GM19023 (cell line): ENCODE results near the gene AP5Z1.

Experiments used
- ATAC-seq: cut with Tn5 transposase; IDR thresholded peaks from one replicate; pipeline ENCODE4 v1.9.1; 2021; ENCODE audit warnings: mild to moderate bottlenecking, moderate library complexity; ENCODE audit not compliant: unreplicated experiment

The AP5Z1 gene

GRCh38 chr7:4745971-4746919 lies 29.2 kb upstream of the AP5Z1 start:
- ATAC-seq: no peak

- no peak for ATAC-seq
Observed at GRCh38 chr7:4747013-4747412, 28.4 kb upstream of the AP5Z1 start.

GRCh38 chr7:4747746-4748145 lies 27.7 kb upstream of the AP5Z1 start:
- no peak for ATAC-seq

- no peak for ATAC-seq
Observed at GRCh38 chr7:4748231-4748681, 27.2 kb upstream of the AP5Z1 start.

- ATAC-seq: no peak
Observed at GRCh38 chr7:4749363-4749762, 26.1 kb upstream of the AP5Z1 start.

- no peak for ATAC-seq
Observed at GRCh38 chr7:4749798-4750197, 25.6 kb upstream of the AP5Z1 start.

GRCh38 chr7:4751398-4751947 lies 23.9 kb upstream of the AP5Z1 start:
- ATAC-seq: no peak

- ATAC-seq: peak; percentile 75
Observed at GRCh38 chr7:4753598-4754432, 21.6 kb upstream of the AP5Z1 start.

GRCh38 chr7:4754433-4755010 lies 20.9 kb upstream of the AP5Z1 start:
- no peak for ATAC-seq

- ATAC-seq: no peak
Observed at GRCh38 chr7:4755045-4755444, 20.4 kb upstream of the AP5Z1 start.

- ATAC-seq: no peak
Observed at GRCh38 chr7:4758111-4758510, 17.3 kb upstream of the AP5Z1 start.

GRCh38 chr7:4758791-4759190 lies 16.6 kb upstream of the AP5Z1 start:
- ATAC-seq: no peak

GRCh38 chr7:4759211-4759610 lies 16.2 kb upstream of the AP5Z1 start:
- ATAC-seq: no peak

GRCh38 chr7:4760952-4761351 lies 14.5 kb upstream of the AP5Z1 start:
- no peak for ATAC-seq

GRCh38 chr7:4762121-4763055 lies 13.0 kb upstream of the AP5Z1 start:
- ATAC-seq: no peak

GRCh38 chr7:4763091-4763793 lies 12.2 kb upstream of the AP5Z1 start:
- ATAC-seq: no peak

GRCh38 chr7:4763794-4764185 lies 11.6 kb upstream of the AP5Z1 start:
- no peak for ATAC-seq

GRCh38 chr7:4764402-4765007 lies 10.9 kb upstream of the AP5Z1 start:
- no peak for ATAC-seq
